ENCODE data around the gene FTSJ1.
"Not testable (repeated sequence)": the region's sequence is repeated elsewhere in the genome, so short reads cannot be mapped to it uniquely, and the experiment has no call there.

The FTSJ1 gene

GRCh38 chrX:48493890-48494364 is 17.9 kb downstream of the FTSJ1 start:
- DNase-seq (ENCODE audit: low read depth in 2 of 2), result no peak

- DNase-seq (ENCODE audit: low read depth in 2 of 2), result no peak
These were observed 20.7 kb downstream of the FTSJ1 start for GRCh38 chrX:48496660-48497059.

- DNase-seq (ENCODE audit: low read depth in 2 of 2), result no peak
These were observed 21.9 kb downstream of the FTSJ1 start for GRCh38 chrX:48497871-48498270.

GRCh38 chrX:48498374-48498809 is 22.4 kb downstream of the FTSJ1 start:
- no peak for DNase-seq (ENCODE audit: low read depth in 2 of 2)

GRCh38 chrX:48504261-48504660 is 28.3 kb downstream of the FTSJ1 start:
- no peak for DNase-seq (ENCODE audit: low read depth in 2 of 2)

- DNase-seq (ENCODE audit: low read depth in 2 of 2), result no peak
These were observed 29.5 kb downstream of the FTSJ1 start for GRCh38 chrX:48505481-48505880.

GRCh38 chrX:48507246-48507645 is 31.2 kb downstream of the FTSJ1 start:
- DNase-seq (ENCODE audit: low read depth in 2 of 2), result no peak

- DNase-seq (ENCODE audit: low read depth in 2 of 2), result peak; percentile 55 to 63
These were observed 32.6 kb downstream of the FTSJ1 start, which contains the start of gene PORCN for GRCh38 chrX:48508400-48509244. Gene PORCN, plus strand, starts transcription at chrX:48508992. Its CDS starts 829 bp downstream, at chrX:48509821.

GRCh38 chrX:48509245-48509590 is 33.2 kb downstream of the FTSJ1 start:
- no peak for DNase-seq (ENCODE audit: low read depth in 2 of 2)

GRCh38 chrX:48509619-48510018 is 33.6 kb downstream of the FTSJ1 start:
- no peak for DNase-seq (ENCODE audit: low read depth in 2 of 2)

- DNase-seq (ENCODE audit: low read depth in 2 of 2), result no peak
These were observed 35.6 kb downstream of the FTSJ1 start for GRCh38 chrX:48511560-48511959.

- no peak for DNase-seq (ENCODE audit: low read depth in 2 of 2)
These were observed 36.5 kb downstream of the FTSJ1 start for GRCh38 chrX:48512371-48512935.

- DNase-seq (ENCODE audit: low read depth in 2 of 2), result no peak
These were observed 37.7 kb downstream of the FTSJ1 start for GRCh38 chrX:48513670-48514069.

- no peak for DNase-seq (ENCODE audit: low read depth in 2 of 2)
These were observed 38.3 kb downstream of the FTSJ1 start for GRCh38 chrX:48514126-48514806.

- DNase-seq (ENCODE audit: low read depth in 2 of 2), result no peak
These were observed 39.0 kb downstream of the FTSJ1 start for GRCh38 chrX:48514868-48515460.

GRCh38 chrX:48515842-48516241 is 39.8 kb downstream of the FTSJ1 start:
- DNase-seq (ENCODE audit: low read depth in 2 of 2), result no peak

- DNase-seq (ENCODE audit: low read depth in 2 of 2), result no peak
These were observed 40.3 kb downstream of the FTSJ1 start for GRCh38 chrX:48516285-48516684.

GRCh38 chrX:48516987-48517386 is 41.0 kb downstream of the FTSJ1 start:
- no peak for DNase-seq (ENCODE audit: low read depth in 2 of 2)

GRCh38 chrX:48519481-48519880 is 43.5 kb downstream of the FTSJ1 start:
- not testable (repeated sequence) for DNase-seq (ENCODE audit: low read depth in 2 of 2)

GRCh38 chrX:48520455-48520854 is 44.5 kb downstream of the FTSJ1 start:
- DNase-seq (ENCODE audit: low read depth in 2 of 2), result no peak

- DNase-seq (ENCODE audit: low read depth in 2 of 2), result no peak
These were observed 45.0 kb downstream of the FTSJ1 start for GRCh38 chrX:48520976-48521352.
